Gastrocnemius medialis (tissue), 4 donors: ENCODE measurements around the gene CEACAM5.
"Not testable (repeated sequence)": the region's sequence is repeated elsewhere in the genome, so short reads cannot be mapped to it uniquely, and the experiment has no call there.

ENCODE experiments used
- CTCF ChIP-seq, 5 experiments: fragments of 450-650 bp in 3 of 5; fragments of 200-600 bp in 2 of 5; sonication (generic) in 2 of 5; IDR thresholded peaks in 4 of 5; conservative IDR thresholded peaks in 1 of 5; 1 replicate in 4 of 5; 2 replicates in 1 of 5; pipeline ENCODE4 v1.5.1; 2016 to 2019; ENCODE audit warnings: antibody characterized with exemption in 5 of 5, mild to moderate bottlenecking in 3 of 5, moderate library complexity in 3 of 5
- POLR2A ChIP-seq, 2 donors: fragments of 450-650 bp; IDR thresholded peaks; one replicate each; pipeline ENCODE4 v1.6.1; 2017; ENCODE audit warnings: antibody characterized with exemption in 2 of 2, mild to moderate bottlenecking in 2 of 2, moderate library complexity in 2 of 2

- not testable (repeated sequence) for TF ChIP-seq CTCF (IDR thresholded peaks at IDR 0.05 in 4 of 5, conservative IDR thresholded peaks at IDR 0.05 in 1 of 5); POLR2A (IDR thresholded peaks at IDR 0.05)
Measured at GRCh38 chr19:41709516-41709915, 1.1 kb downstream of the CEACAM5 start.
